ENCODE results near the gene TSC22D4.

Gene TSC22D4

GRCh38 chr7:100430493-100431285 lies 48.3 kb downstream of the TSC22D4 start:
- Histone ChIP-seq H3K36me3 (ENCODE audit: control insufficient read depth in 2 of 2, insufficient read depth in 1 of 2, low read length in 2 of 2) (peaks cover 4 to 48% of the 10 kb centered on the region in 2 experiments; a peak in 2 of 3 replicates), H3K27ac (ENCODE audit: extremely low read depth, low read depth, low read length) (peak overlapping the region; percentile 97), H3K4me1 (ENCODE audit: control insufficient read depth, insufficient read depth, low read length) (peaks cover 4% of the 10 kb centered on the region), H3K9me3 (ENCODE audit: control insufficient read depth, insufficient read depth, low read depth, low read length) (no peaks in the 10 kb centered on the region), H3K4me3 (ENCODE audit: low read depth, low read length) (peak overlapping the region; percentile 83)
- TF ChIP-seq ZNF692 (tag by site-specific recombination; IDR thresholded peaks at IDR 0.05) (no peak), ZNF600 (tag by site-specific recombination; IDR thresholded peaks at IDR 0.05) (peak; percentile 10; the same call in 1 of the 2 replicates)
- TF ChIP-seq, protein P1, sequence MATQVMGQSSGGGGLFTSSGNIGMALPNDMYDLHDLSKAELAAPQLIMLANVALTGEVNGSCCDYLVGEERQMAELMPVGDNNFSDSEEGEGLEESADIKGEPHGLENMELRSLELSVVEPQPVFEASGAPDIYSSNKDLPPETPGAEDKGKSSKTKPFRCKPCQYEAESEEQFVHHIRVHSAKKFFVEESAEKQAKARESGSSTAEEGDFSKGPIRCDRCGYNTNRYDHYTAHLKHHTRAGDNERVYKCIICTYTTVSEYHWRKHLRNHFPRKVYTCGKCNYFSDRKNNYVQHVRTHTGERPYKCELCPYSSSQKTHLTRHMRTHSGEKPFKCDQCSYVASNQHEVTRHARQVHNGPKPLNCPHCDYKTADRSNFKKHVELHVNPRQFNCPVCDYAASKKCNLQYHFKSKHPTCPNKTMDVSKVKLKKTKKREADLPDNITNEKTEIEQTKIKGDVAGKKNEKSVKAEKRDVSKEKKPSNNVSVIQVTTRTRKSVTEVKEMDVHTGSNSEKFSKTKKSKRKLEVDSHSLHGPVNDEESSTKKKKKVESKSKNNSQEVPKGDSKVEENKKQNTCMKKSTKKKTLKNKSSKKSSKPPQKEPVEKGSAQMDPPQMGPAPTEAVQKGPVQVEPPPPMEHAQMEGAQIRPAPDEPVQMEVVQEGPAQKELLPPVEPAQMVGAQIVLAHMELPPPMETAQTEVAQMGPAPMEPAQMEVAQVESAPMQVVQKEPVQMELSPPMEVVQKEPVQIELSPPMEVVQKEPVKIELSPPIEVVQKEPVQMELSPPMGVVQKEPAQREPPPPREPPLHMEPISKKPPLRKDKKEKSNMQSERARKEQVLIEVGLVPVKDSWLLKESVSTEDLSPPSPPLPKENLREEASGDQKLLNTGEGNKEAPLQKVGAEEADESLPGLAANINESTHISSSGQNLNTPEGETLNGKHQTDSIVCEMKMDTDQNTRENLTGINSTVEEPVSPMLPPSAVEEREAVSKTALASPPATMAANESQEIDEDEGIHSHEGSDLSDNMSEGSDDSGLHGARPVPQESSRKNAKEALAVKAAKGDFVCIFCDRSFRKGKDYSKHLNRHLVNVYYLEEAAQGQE (tag by site-specific recombination; IDR thresholded peaks at IDR 0.05) = peak; percentile 70
- POLR2A ChIA-PET = interaction anchor here (0.5 to 3.3 kb wide), 12 partner anchors 15 to 444 kb away, joined by 3 to 39 read pairs (median 7); partner anchors contain the start of genes EPHB4, FBXO24, LAMTOR4 and LRCH4
- CTCF ChIA-PET = no interaction called here

DNA sequence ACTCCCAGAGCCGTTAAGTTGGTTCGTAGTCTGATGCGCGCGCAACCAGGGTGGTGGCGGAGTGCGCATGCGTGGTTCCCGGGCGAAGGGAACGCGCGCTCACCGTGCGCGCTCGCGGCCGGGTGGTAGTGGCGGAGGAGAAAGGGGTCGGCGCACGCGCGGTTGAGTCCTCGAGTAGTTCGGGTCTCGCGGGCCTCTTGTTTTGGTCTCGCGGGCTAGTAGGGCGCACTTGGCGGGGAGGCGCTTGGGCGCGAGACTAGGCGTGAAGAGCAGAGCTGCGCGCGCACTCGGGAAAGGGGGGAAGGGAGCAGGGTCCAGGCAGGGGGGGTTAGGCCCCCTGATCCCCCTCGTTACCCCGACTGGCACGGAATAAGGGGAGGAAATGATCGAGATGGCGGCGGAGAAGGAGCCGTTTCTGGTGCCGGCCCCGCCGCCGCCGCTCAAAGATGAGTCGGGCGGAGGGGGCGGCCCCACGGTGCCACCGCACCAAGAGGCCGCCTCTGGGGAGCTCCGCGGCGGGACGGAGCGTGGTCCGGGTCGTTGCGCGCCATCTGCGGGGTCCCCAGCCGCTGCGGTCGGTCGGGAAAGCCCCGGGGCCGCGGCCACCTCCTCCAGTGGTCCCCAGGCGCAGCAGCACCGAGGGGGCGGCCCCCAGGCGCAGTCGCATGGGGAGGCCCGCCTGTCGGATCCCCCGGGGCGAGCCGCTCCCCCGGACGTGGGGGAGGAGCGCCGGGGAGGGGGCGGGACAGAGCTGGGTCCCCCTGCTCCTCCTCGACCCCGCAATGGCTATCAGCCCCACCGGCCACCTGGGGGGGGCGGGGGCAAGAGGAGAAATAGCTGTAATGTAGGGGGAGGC lies 49.1 kb downstream of the TSC22D4 start, which contains the start of gene MEPCE:
Gene MEPCE, plus strand, starts transcription at position 195 of the 856 bp plus-strand sequence. Its CDS starts 188 bp downstream, at position 383.
- POLR2A ChIA-PET = interaction anchor here (0.5 to 3.3 kb wide), 47 partner anchors 7 to 860 kb away, joined by 3 to 39 read pairs (median 5); partner anchors contain the start of genes AGFG2, AP4M1, EPHB4 and FBXO24
- peaks cover 4 to 45% of the 10 kb centered on the region in 2 experiments; a peak in 2 of 3 replicates for H3K36me3 ChIP-seq (ENCODE audit: control insufficient read depth in 2 of 2, insufficient read depth in 1 of 2, low read length in 2 of 2)
- H3K4me3 ChIP-seq (ENCODE audit: low read depth, low read length) = peak within 1 kb of the TSS; percentile 83
- H3K27ac ChIP-seq (ENCODE audit: extremely low read depth, low read depth, low read length) = peak within 1 kb of the TSS; percentile 97
- H3K9me3 ChIP-seq (ENCODE audit: control insufficient read depth, insufficient read depth, low read depth, low read length) = no peaks in the 10 kb centered on the region
- CTCF ChIA-PET = interaction anchor here (0.7 to 1.4 kb wide), 3 partner anchors 22 to 297 kb away, joined by 3 to 5 read pairs (median 3); no protein-coding TSS in a partner anchor
- H3K4me1 ChIP-seq (ENCODE audit: control insufficient read depth, insufficient read depth, low read length) = peaks cover 4% of the 10 kb centered on the region
- TF ChIP-seq ZSCAN23 (tag by site-specific recombination; IDR thresholded peaks at IDR 0.05) (no peak), ZBTB7A (tag by site-specific recombination; IDR thresholded peaks at IDR 0.05; ENCODE audit: low read depth) (peak; percentile 16; the same call in 1 of the 2 replicates), ZBTB8A (tag by site-specific recombination; IDR thresholded peaks at IDR 0.05) (peak; percentile 99), ZNF335 (tag by site-specific recombination; conservative IDR thresholded peaks at IDR 0.05) (peak; percentile 79; the same call in 1 of the 2 replicates), ZNF677 (tag by site-specific recombination; IDR thresholded peaks at IDR 0.05) (peak; percentile 58; the same call in 1 of the 2 replicates), ZNF2 (tag by site-specific recombination; IDR thresholded peaks at IDR 0.05) (no peak), WT1 (tag by site-specific recombination; IDR thresholded peaks at IDR 0.05) (peak; percentile 9; the same call in 1 of the 2 replicates), SP3 (tag by site-specific recombination; IDR thresholded peaks at IDR 0.05) (peak; percentile 62; the same call in 1 of the 2 replicates), ZSCAN5A (tag by site-specific recombination; IDR thresholded peaks at IDR 0.05) (0 out of 2 replicates have a peak, but pooled peaks have one; percentile 16), GLI2 (tag by site-specific recombination; IDR thresholded peaks at IDR 0.05; ENCODE audit: borderline replicate concordance, low read depth) (no peak), GLIS2 (tag by site-specific recombination; IDR thresholded peaks at IDR 0.05) (peak; percentile 96), ZNF19 (tag by site-specific recombination; IDR thresholded peaks at IDR 0.05; ENCODE audit: low read depth) (no peak), ZNF248 (tag by site-specific recombination; IDR thresholded peaks at IDR 0.05) (no peak), ZNF660 (tag by site-specific recombination; IDR thresholded peaks at IDR 0.05) (peak; percentile 73; the same call in 1 of the 2 replicates), SP7 (tag by site-specific recombination; IDR thresholded peaks at IDR 0.05) (peak; percentile 41)
- TF ChIP-seq, protein P2, sequence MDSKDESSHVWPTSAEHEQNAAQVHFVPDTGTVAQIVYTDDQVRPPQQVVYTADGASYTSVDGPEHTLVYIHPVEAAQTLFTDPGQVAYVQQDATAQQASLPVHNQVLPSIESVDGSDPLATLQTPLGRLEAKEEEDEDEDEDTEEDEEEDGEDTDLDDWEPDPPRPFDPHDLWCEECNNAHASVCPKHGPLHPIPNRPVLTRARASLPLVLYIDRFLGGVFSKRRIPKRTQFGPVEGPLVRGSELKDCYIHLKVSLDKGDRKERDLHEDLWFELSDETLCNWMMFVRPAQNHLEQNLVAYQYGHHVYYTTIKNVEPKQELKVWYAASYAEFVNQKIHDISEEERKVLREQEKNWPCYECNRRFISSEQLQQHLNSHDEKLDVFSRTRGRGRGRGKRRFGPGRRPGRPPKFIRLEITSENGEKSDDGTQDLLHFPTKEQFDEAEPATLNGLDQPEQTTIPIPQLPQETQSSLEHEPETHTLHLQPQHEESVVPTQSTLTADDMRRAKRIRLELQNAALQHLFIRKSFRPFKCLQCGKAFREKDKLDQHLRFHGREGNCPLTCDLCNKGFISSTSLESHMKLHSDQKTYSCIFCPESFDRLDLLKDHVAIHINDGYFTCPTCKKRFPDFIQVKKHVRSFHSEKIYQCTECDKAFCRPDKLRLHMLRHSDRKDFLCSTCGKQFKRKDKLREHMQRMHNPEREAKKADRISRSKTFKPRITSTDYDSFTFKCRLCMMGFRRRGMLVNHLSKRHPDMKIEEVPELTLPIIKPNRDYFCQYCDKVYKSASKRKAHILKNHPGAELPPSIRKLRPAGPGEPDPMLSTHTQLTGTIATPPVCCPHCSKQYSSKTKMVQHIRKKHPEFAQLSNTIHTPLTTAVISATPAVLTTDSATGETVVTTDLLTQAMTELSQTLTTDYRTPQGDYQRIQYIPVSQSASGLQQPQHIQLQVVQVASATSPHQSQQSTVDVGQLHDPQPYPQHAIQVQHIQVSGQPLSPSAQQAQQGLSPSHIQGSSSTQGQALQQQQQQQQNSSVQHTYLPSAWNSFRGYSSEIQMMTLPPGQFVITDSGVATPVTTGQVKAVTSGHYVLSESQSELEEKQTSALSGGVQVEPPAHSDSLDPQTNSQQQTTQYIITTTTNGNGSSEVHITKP (tag by site-specific recombination; IDR thresholded peaks at IDR 0.05) = 0 out of 2 replicates have a peak, but pooled peaks have one; percentile 8
- TF ChIP-seq, protein P3, sequence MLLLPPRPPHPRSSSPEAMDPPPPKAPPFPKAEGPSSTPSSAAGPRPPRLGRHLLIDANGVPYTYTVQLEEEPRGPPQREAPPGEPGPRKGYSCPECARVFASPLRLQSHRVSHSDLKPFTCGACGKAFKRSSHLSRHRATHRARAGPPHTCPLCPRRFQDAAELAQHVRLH (tag by site-specific recombination; IDR thresholded peaks at IDR 0.05) = no peak
